K562 (cell line): ENCODE results near the gene ENTPD6. TPM values are rescaled to one million over a fixed set of nuclear protein-coding genes. Genes with fewer than 3 reads are reported as not detected.

Experiments used
- ATAC-seq: fragments of 200-7000 bp; cut with Tn5 transposase; 3 replicates; pipeline ENCODE4 v1.9.1; 2020; ENCODE audit warnings: moderate library complexity
- BruUV-seq: library from RNA; stranded (reverse); fragments of 400-500 nt; replicated peaks from 2 replicates; lab custom pipeline; 2021; lab: Mats Ljungman, UMichigan
- CTCF ChIA-PET: fragments of 300-600 bp; formaldehyde crosslinking; extraction: SDS; loops from one replicate; lab custom pipeline; 2021; ENCODE audit warnings: low intra/inter-chr PET ratio; lab: Yijun Ruan, JAX
- POLR2A ChIA-PET: fragments of 300-600, 350-650 bp; sonication (Branson Sonifier 250); formaldehyde crosslinking; extraction: SDS; loops from one replicate; lab custom pipeline; 2021; ENCODE audit warnings: antibody characterized with exemption, inconsistent platforms; lab: Yijun Ruan, JAX
- DNase-seq, 4 experiments: peaks; one replicate each; pipeline versions ENCODE4 v3.0.0 to v3.0.0-alpha.2; 2011 to 2018; ENCODE audit warnings: low spot score in 3 of 4, mixed read lengths in 3 of 4; ENCODE audit errors: extremely low read depth in 1 of 4
- FAIRE-seq: peaks from 2 replicates; lab custom pipeline; 2011; peaks lifted over from hg19 to GRCh38; lab: Jason Lieb, UNC
- H2AFZ ChIP-seq: 2 replicates; pipeline ENCODE4 v1.6.0; 2011; ENCODE audit warnings: low read depth, low read length, control low read depth, inconsistent platforms
- H3K27ac ChIP-seq: fragments of 200-600 bp; 3 replicates; pipeline ENCODE4 v1.8.0; 2011; ENCODE audit warnings: low read depth, mild to moderate bottlenecking, control low read depth, inconsistent platforms, low read length, moderate library complexity, mixed read lengths; ENCODE audit errors: extremely low read depth
- H3K27me3 ChIP-seq, 2 experiments: fragments of 300-600 bp in 1 of 2; 2 replicates in 1 of 2; 3 replicates in 1 of 2; pipeline versions ENCODE4 v1.6.0 to v1.8.0; 2011; ENCODE audit warnings: inconsistent platforms in 2 of 2, low read length in 2 of 2, mild to moderate bottlenecking in 1 of 2, mixed read lengths in 1 of 2, moderate library complexity in 1 of 2; ENCODE audit not compliant: control insufficient read depth in 2 of 2, insufficient read depth in 2 of 2
- H3K36me3 ChIP-seq: fragments of 300-600 bp; 3 replicates; pipeline ENCODE4 v1.8.0; 2011; ENCODE audit warnings: mild to moderate bottlenecking, low read length, inconsistent platforms; ENCODE audit not compliant: control insufficient read depth, insufficient read depth
- H3K4me1 ChIP-seq, 2 experiments: fragments of 200-600 bp in 1 of 2; replicated peaks in 1 of 2; 2 replicates in 1 of 2; 3 replicates in 1 of 2; pipeline versions ENCODE4 v1.5.1 to v1.8.0; 2011; ENCODE audit warnings: inconsistent platforms in 2 of 2, low read length in 2 of 2, mild to moderate bottlenecking in 1 of 2, mixed read lengths in 1 of 2, moderate library complexity in 1 of 2; ENCODE audit not compliant: control insufficient read depth in 2 of 2, insufficient read depth in 2 of 2
- H3K4me2 ChIP-seq: 2 replicates; pipeline ENCODE4 v1.6.1; 2011; ENCODE audit warnings: low read length, control low read depth, inconsistent platforms, mixed read lengths; ENCODE audit not compliant: insufficient read depth
- H3K4me3 ChIP-seq: fragments of 200-600 bp; sonication (generic), shearing (Covaris generic); 2 replicates; pipeline ENCODE4 v1.5.1; 2016; ENCODE audit warnings: control low read depth, inconsistent platforms
- H3K79me2 ChIP-seq: fragments of 200-600 bp; 3 replicates; pipeline ENCODE4 v1.8.0; 2011; ENCODE audit warnings: low read length, inconsistent platforms; ENCODE audit not compliant: control insufficient read depth, insufficient read depth
- H3K9ac ChIP-seq, 2 experiments: 2 replicates each; pipeline versions ENCODE4 v1.6.0 to v1.6.1; 2011; ENCODE audit warnings: low read depth in 2 of 2, low read length in 2 of 2, control low read depth in 1 of 2, inconsistent platforms in 1 of 2, mild to moderate bottlenecking in 1 of 2, mixed read lengths in 1 of 2; ENCODE audit not compliant: insufficient read depth in 1 of 2
- H3K9me1 ChIP-seq: one replicate; pipeline ENCODE4 v1.6.0; 2011; ENCODE audit warnings: inconsistent platforms, mild to moderate bottlenecking, low read length, moderate library complexity; ENCODE audit not compliant: control insufficient read depth, insufficient read depth
- H3K9me3 ChIP-seq: replicated peaks from 2 replicates; pipeline ENCODE4 v1.5.1; 2011; ENCODE audit warnings: low read depth, low read length, inconsistent platforms; ENCODE audit not compliant: control insufficient read depth, insufficient read depth
- H4K20me1 ChIP-seq: replicated peaks from 2 replicates; pipeline ENCODE4 v1.6.1; 2011; ENCODE audit warnings: low read length, inconsistent platforms, mixed read lengths; ENCODE audit not compliant: control insufficient read depth, insufficient read depth
- ATF3 ChIP-seq, 2 experiments: fragments of 450-650 bp in 1 of 2; sonication (generic) in 1 of 2; formaldehyde crosslinking in 1 of 2; IDR thresholded peaks in 1 of 2; conservative IDR thresholded peaks in 1 of 2; 2 replicates each; pipeline versions ENCODE4 v1.6.1 to v1.8.1; 2016 to 2023; ENCODE audit warnings: mild to moderate bottlenecking in 2 of 2, moderate library complexity in 2 of 2, inconsistent platforms in 1 of 2, missing genetic modification reagents in 1 of 2
- BCOR ChIP-seq: fragments of 450-650 bp; IDR thresholded peaks from 2 replicates; pipeline ENCODE4 v1.6.1; 2016
- DDX20 ChIP-seq: fragments of 450-650 bp; IDR thresholded peaks from 2 replicates; pipeline ENCODE4 v1.6.1; 2016; ENCODE audit warnings: missing genetic modification characterization, low read depth, mild to moderate bottlenecking, missing compliant biosample characterization, moderate library complexity
- POLR2A ChIP-seq: fragments of 450-650 bp; conservative IDR thresholded peaks from 2 replicates; pipeline ENCODE4 v1.6.1; 2016
- SIX5 ChIP-seq, 2 experiments: IDR thresholded peaks; 2 replicates each; pipeline ENCODE4 v1.6.1; 2011; ENCODE audit warnings: low read length in 2 of 2, borderline replicate concordance in 1 of 2, low read depth in 1 of 2, mild to moderate bottlenecking in 1 of 2, moderate library complexity in 1 of 2; ENCODE audit not compliant: insufficient read depth in 1 of 2
- TBL1XR1 ChIP-seq, 2 experiments: IDR thresholded peaks; 2 replicates each; pipeline ENCODE4 v1.6.1; 2012; ENCODE audit warnings: improper control_type of control experiment in 2 of 2, low read length in 2 of 2, mild to moderate bottlenecking in 1 of 2
- THRAP3 ChIP-seq: fragments of 450-650 bp; IDR thresholded peaks from 2 replicates; pipeline ENCODE4 v1.6.1; 2016; ENCODE audit warnings: mild to moderate bottlenecking, inconsistent platforms, borderline replicate concordance
- ZNF551 ChIP-seq: fragments of 250-450 bp; sonication (Bioruptor Pico); IDR thresholded peaks from 2 replicates; pipeline ENCODE4 v1.5.0; 2021; ENCODE audit warnings: mild to moderate bottlenecking, moderate library complexity
- WGBS: fragments of 100-300 bp; shearing (Covaris generic); methylation state at CpG from one replicate; pipeline ENCODE4 v1.1.6; 2016; ENCODE audit warnings: low coverage, mixed read lengths; ENCODE audit not compliant: insufficient coverage; ENCODE audit errors: missing lambda C conversion rate; 5-methylcytosine and 5-hydroxymethylcytosine counted together
- in situ Hi-C: fragments of 300-500 bp; cut with MboI; formaldehyde crosslinking; loops from 4 replicates; pipeline ENCODE4 v1.15.0; 2018; ENCODE audit warnings: inconsistent platforms, mixed read lengths
- intact Hi-C: fragments of 100-400 bp; cut with micrococcal nuclease; formaldehyde crosslinking; loops from 2 replicates; pipeline ENCODE4 v1.14.2; 2022
- polyA plus RNA-seq, 8 experiments: library from polyadenylated mRNA; depleted of rRNA in 4 of 8; stranded (reverse) in 5 of 8; unstranded in 3 of 8; fragments of >200 nt; fragmentation: Nextera tagmentation in 2 of 8; fragmentation: Illumina TruSeq in 1 of 8; extraction: Ambion mirVana in 2 of 8; extraction: Trizol in 1 of 8; gene quantifications; 2 replicates each; pipeline versions ENCODE4 v1.2.1 to v1.2.3, GENCODE V29; 2011 to 2014; ENCODE audit warnings: inconsistent platforms in 1 of 8, missing spikeins in 1 of 8
- total RNA-seq, 7 experiments: library from RNA; depleted of rRNA in 6 of 7; stranded (reverse); fragments of >200 nt in 6 of 7; fragmentation: Illumina TruSeq in 2 of 7; extraction: Trizol in 2 of 7; gene quantifications; 2 replicates each; pipeline versions ENCODE4 v1.2.1 to v1.2.3, GENCODE V29; 2011 to 2021; ENCODE audit warnings: low replicate concordance in 1 of 7

The ENTPD6 gene
- total and polyA plus RNA-seq, 9 of the 15 experiments (the other 6 are each of a cell fraction or from before 2014, with no cell fraction given): 0.82 to 36.8 (median 22.4) TPM

- FAIRE-seq: no peak
- no peak for TF ChIP-seq BCOR
- no peak for TF ChIP-seq POLR2A
- TF ChIP-seq ATF3 (IDR thresholded peaks at IDR 0.05): no peak
- TF ChIP-seq ATF3 (CRISPR knock-in tag; conservative IDR thresholded peaks at IDR 0.05): no peak
- no peak for TF ChIP-seq THRAP3
- no peak for TF ChIP-seq DDX20 (tag)
- no peak for TF ChIP-seq ZNF551 (CRISPR knock-in tag)
- no peak for TF ChIP-seq SIX5 (IDR thresholded peaks at IDR 0.05; ENCODE audit: borderline replicate concordance in 1 of 2, insufficient read depth in 1 of 2, low read depth in 1 of 2, low read length in 2 of 2)
- TF ChIP-seq TBL1XR1 (IDR thresholded peaks at IDR 0.05; ENCODE audit: low read length in 2 of 2): no peak
- TF ChIP-seq, all 486 proteins: peak for 0
- H2AFZ ChIP-seq: no peak overlapping the region
- no peak overlapping the region for H3K4me3 ChIP-seq
- BruUV-seq: no TSS peak
- H4K20me1 ChIP-seq: no peaks in the 10 kb centered on the region
- POLR2A ChIA-PET: no interaction called here
- peaks cover 7% of the 10 kb centered on the region; the same call in 1 of the 3 replicates for H3K36me3 ChIP-seq
- H3K9me3 ChIP-seq: no peaks in the 10 kb centered on the region
- no peak overlapping the region for H3K4me2 ChIP-seq
- H3K4me1 ChIP-seq: peaks cover 7 to 18% of the 10 kb centered on the region in 2 experiments; a peak in 3 of 5 replicates
- no peak overlapping the region; a peak in 1 of 4 replicates for H3K9ac ChIP-seq
- H3K9me1 ChIP-seq: no peaks in the 10 kb centered on the region
- in situ Hi-C loops: no loop called here
- no peak overlapping the region for H3K27ac ChIP-seq
- H3K27me3 ChIP-seq: no peaks in the 10 kb centered on the region
- DNase-seq (no peak), ATAC-seq (no peak)
- CTCF ChIA-PET: no interaction called here
- WGBS: 45% methylated on average over 5 of the region's 6 CpGs
- H3K79me2 ChIP-seq: peaks cover 22% of the 10 kb centered on the region
- intact Hi-C loops: no loop called here
These were observed 56.7 kb downstream of the ENTPD6 start for GRCh38 chr20:25252230-25252651.
